Stimulated activated CD8-positive, alpha-beta memory T cell treated with anti-CD3 and anti-CD28 coated beads, Interleukin-7, amount 100 ng/mL, for 4 hours (primary cell): Measurements from ENCODE around the gene STX4.

Experiments used
- DNase-seq, 2 donors: peaks; one replicate each; pipeline ENCODE4 v3.0.0-alpha.2; 2020; ENCODE audit warnings: low read depth in 2 of 2

STX4 gene

DNA sequence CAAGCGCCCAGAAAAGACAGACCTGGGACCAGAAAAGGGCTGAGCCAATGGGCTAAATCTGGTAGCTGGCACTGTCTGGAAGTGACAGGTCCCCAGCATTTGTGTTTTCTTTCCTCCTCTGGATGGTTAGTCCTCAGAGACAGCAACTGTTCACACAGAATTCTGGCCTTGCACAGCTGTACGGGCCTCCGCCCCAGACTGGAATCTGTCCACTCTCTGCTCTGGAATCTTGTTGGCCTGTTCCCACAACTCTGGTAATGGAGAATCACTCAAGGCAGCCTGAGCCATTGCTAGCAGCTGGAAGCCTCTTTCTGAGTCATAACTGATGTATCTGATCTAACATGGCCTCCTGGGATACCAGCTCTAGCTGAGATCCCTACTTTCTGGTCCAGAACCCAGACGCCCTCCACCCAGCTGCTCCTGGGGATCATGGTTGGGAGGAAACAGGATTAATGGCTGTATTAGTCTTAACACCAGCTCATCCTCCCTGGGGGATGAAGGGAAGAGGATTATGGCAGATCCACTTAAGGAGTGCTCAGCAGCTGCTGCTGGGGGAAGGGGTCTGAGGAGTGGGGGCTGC, 31.6 kb downstream of the STX4 start:
- no peak for DNase-seq

- no peak for DNase-seq
These were observed 34.0 kb downstream of the STX4 start for GRCh38 chr16:31067342-31067741.

DNA sequence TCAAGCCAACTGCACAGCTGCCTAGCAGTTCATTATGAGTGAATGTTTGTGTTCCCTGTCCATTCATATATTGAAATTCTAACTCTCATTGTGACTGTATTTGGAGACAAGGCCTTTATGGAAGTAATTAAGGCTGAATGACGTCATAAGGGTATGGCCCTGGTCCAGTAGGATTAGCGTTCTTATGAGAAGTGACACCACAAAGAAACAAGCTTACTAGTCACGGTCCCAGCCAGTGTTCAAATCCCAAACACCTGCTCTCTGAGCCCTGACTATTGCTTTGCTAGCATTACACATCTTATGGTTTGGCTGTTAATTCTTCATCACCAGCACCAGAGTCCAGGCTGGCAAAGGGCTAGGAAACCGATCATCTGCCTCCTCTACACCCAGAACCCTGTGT, 38.5 kb downstream of the STX4 start:
- DNase-seq, result no peak

- DNase-seq, result no peak
These were observed 39.3 kb downstream of the STX4 start for GRCh38 chr16:31072540-31073141.

DNA sequence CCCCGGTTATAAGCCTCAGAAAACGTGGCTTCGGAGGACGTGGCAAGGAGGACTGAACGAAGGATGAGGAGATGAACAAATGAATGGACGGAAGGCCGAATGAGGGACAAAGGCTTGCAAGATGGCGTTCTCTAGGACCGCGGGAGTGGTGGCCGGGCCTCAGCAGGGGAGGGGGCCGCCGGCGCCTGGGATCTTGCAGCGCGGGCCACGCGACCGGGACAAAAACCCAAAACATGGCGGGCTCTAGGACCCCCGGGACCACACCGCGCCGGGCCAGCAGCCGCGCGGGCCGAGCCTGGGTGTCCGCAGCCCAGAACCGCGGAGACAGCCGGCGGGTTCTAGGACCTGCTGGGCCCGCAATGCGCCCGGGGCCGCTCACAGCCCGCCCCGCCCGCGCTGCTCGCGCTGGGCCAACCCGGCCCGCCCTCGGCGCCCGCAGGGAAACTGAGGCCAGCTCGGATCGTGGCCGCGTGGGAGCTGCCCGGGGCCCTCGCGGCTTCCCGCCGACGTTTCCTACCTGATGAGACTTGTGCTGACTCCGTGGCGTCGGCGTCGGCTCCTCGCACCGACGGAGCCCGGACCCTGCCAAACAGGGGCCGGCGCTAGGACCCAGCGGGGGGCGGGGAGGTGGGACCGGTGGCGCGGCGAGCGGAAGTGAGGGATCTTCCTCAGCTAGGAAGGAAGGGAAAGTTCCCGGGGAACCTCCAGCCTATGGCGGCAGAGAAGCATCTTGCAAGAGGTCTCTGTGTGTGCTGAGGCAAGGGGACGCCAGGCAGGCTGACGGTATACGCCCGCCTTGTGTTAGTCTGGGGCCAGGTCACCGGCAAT, 40.0 kb downstream of the STX4 start:
- DNase-seq, result peak; percentile 74 to 82

GRCh38 chr16:31073970-31074813, 40.8 kb downstream of the STX4 start, which contains the start of the genes ZNF646 and ZNF668:
Gene ZNF646, plus strand, starts transcription at chr16:31074422. Its CDS starts 1,903 bp downstream, at chr16:31076325.
Gene ZNF668, minus strand, starts transcription at chr16:31074240. Its CDS starts 9,781 bp downstream, at chr16:31064459.
- peak; percentile 98 for DNase-seq

DNA sequence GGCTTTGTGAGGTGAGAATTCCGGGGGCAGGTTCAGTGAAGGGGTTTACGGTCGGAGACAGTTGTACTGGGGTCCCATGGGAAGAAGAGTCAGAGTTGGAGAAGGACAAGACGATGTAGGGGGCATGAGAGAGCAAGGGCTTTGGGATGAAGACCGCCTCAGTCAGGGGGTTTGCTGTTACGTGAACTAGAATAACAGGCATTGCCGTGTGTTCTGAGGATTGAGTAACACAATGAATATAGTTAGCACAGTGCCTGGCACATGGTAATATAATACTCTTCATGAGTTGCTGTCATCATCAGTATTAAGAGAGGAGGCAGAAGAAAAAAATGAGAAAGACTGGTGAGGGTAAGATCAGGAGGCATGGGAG, 41.4 kb downstream of the STX4 start:
- no peak for DNase-seq

DNA sequence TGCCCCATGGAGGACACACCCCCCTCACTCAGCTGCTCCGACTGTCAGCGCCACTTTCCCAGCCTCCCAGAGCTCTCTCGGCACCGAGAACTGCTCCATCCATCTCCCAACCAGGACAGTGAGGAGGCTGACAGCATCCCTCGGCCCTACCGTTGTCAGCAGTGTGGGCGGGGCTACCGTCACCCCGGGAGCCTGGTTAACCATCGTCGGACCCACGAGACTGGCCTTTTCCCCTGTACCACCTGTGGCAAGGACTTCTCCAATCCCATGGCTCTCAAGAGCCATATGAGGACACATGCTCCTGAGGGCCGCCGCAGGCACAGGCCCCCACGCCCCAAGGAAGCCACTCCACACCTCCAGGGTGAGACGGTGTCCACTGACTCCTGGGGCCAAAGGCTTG, 43.0 kb downstream of the STX4 start:
- no peak for DNase-seq

- DNase-seq, result no peak
These were observed 43.7 kb downstream of the STX4 start for GRCh38 chr16:31077024-31077423.

- no peak for DNase-seq
These were observed 44.4 kb downstream of the STX4 start for GRCh38 chr16:31077592-31078396.

- no peak for DNase-seq
These were observed 45.4 kb downstream of the STX4 start for GRCh38 chr16:31078597-31079341.

DNA sequence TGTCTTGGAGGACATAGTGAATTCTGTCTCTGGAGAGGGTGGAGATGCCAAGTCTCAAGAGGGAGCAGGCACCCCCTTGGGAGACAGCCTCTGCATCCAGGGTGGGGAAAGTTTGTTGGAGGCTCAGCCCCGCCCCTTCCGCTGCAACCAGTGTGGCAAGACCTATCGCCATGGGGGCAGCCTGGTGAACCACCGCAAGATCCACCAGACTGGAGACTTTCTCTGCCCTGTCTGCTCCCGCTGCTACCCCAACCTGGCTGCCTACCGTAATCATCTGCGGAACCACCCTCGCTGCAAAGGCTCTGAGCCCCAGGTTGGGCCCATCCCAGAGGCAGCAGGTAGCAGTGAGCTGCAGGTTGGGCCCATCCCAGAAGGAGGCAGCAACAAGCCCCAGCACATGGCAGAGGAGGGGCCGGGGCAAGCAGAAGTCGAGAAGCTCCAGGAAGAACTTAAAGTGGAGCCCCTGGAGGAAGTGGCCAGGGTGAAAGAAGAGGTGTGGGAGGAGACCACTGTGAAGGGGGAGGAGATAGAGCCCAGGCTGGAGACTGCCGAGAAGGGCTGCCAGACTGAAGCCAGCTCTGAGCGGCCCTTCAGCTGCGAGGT, 46.1 kb downstream of the STX4 start:
- DNase-seq, result no peak

DNA sequence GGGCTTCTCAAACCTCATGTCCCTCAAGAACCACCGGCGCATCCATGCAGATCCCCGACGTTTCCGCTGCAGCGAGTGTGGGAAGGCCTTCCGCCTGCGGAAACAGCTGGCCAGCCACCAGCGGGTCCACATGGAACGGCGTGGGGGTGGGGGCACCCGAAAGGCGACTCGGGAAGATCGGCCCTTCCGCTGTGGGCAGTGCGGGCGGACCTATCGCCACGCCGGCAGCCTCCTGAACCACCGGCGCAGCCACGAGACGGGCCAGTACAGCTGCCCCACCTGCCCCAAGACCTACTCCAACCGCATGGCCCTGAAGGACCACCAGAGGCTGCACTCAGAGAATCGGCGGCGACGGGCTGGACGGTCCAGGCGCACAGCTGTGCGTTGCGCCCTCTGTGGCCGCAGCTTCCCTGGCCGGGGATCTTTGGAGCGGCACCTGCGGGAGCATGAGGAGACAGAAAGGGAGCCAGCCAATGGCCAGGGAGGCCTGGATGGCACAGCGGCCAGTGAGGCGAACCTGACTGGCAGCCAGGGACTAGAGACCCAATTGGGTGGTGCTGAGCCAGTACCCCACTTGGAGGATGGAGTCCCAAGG, 46.8 kb downstream of the STX4 start:
- DNase-seq, result no peak

GRCh38 chr16:31080756-31081419, 47.5 kb downstream of the STX4 start:
- no peak for DNase-seq

- DNase-seq, result no peak
These were observed 48.3 kb downstream of the STX4 start for GRCh38 chr16:31081428-31082351.

DNA sequence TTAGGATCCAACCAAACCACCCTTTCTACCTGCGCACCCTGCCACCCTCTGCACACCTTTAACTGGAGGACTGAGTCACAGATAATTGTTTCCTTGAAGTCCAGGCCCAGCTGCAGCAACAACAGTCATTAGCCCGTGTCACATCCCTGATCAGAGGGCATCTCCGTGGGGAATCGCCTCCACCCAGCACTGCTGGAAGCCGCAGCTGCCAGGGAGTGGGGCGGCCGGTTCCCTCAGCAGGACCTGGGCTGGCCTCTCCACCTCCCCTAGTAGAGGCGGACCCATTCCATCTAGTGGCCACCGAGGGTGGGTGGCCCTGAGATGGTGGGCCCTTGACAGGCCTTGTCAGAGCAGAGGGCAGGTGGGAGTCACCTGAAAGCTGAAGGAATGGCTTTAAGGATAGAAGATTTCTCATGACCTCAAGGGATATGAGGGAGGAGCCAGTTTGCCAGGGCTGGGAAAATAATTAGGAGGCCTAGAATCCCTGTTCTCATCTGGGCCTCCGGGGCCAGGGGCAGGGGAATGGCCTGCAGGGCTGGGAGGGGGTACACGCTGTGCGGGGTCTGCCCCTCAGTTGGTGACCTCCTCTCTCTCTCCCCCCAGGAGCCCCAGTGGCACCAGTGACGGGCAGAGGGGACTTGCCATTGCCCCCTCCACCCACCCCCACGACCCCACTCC, 49.1 kb downstream of the STX4 start:
- DNase-seq, result no peak

DNA sequence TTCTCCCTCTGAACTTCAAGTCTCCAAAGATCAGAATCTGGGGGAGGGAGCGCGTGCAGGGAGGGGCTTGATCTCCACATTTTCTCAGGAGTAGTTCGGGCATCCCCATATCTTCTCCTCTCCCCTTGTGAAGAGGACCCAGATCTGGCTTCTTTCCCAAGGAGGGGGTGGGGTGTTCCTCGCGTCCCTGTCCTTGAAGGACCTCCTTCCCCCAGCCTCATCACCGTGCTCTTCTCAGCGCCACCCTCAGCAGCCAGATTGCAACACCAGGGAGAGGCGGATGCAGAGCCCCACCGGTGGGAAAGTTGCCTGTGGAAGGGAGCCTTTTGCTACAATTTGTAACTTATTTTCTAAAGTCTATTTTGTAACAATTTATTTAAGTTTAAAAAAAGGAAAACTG, 49.7 kb downstream of the STX4 start:
- no peak for DNase-seq
